GM12878 (cell line): ENCODE data around the gene TMEM144.

Experiments used
- CTCF ChIP-seq, 3 experiments: IDR thresholded peaks in 2 of 3; conservative IDR thresholded peaks in 1 of 3; 2 replicates each; pipeline ENCODE4 v1.5.1; 2011; ENCODE audit warnings: low read depth in 3 of 3, low read length in 3 of 3, mild to moderate bottlenecking in 3 of 3, control low read depth in 2 of 3, moderate library complexity in 2 of 3, inconsistent platforms in 1 of 3, mixed read lengths in 1 of 3; ENCODE audit not compliant: control insufficient read depth in 2 of 3, insufficient read depth in 1 of 3; ENCODE audit errors: extremely low read depth in 1 of 3
- GATAD2B ChIP-seq: fragments of 450-650 bp; conservative IDR thresholded peaks from 2 replicates; pipeline ENCODE4 v1.6.1; 2017; ENCODE audit warnings: low read depth, mild to moderate bottlenecking, moderate library complexity
- MEF2A ChIP-seq: IDR thresholded peaks from 2 replicates; pipeline ENCODE4 v1.6.1; 2011; ENCODE audit warnings: low read depth, mild to moderate bottlenecking, low read length, moderate library complexity; ENCODE audit not compliant: insufficient read depth
- PML ChIP-seq: IDR thresholded peaks from 2 replicates; pipeline ENCODE4 v1.6.1; 2012; ENCODE audit warnings: low read length, inconsistent platforms
- POLR2AphosphoS2 ChIP-seq: IDR thresholded peaks from 2 replicates; pipeline ENCODE4 v1.6.1; 2011; ENCODE audit warnings: low read depth, mild to moderate bottlenecking, low read length, improper control_type of control experiment, moderate library complexity
- SIX5 ChIP-seq: IDR thresholded peaks from 2 replicates; pipeline ENCODE4 v1.6.1; 2011; ENCODE audit warnings: mild to moderate bottlenecking, low read depth, low read length, moderate library complexity; ENCODE audit not compliant: severe bottlenecking
- YY1 ChIP-seq: IDR thresholded peaks from 2 replicates; pipeline ENCODE4 v1.6.1; 2011; ENCODE audit warnings: low read depth, mild to moderate bottlenecking, low read length
- TF ChIP-seq, protein P1 (sequence below): IDR thresholded peaks from 2 replicates; pipeline ENCODE4 v1.6.1; 2012; ENCODE audit warnings: mild to moderate bottlenecking, low read depth, low read length

GRCh38 chr4:158239196-158239595, 28.9 kb downstream of the TMEM144 start:
- TF ChIP-seq POLR2AphosphoS2: no peak
- TF ChIP-seq, protein P1, sequence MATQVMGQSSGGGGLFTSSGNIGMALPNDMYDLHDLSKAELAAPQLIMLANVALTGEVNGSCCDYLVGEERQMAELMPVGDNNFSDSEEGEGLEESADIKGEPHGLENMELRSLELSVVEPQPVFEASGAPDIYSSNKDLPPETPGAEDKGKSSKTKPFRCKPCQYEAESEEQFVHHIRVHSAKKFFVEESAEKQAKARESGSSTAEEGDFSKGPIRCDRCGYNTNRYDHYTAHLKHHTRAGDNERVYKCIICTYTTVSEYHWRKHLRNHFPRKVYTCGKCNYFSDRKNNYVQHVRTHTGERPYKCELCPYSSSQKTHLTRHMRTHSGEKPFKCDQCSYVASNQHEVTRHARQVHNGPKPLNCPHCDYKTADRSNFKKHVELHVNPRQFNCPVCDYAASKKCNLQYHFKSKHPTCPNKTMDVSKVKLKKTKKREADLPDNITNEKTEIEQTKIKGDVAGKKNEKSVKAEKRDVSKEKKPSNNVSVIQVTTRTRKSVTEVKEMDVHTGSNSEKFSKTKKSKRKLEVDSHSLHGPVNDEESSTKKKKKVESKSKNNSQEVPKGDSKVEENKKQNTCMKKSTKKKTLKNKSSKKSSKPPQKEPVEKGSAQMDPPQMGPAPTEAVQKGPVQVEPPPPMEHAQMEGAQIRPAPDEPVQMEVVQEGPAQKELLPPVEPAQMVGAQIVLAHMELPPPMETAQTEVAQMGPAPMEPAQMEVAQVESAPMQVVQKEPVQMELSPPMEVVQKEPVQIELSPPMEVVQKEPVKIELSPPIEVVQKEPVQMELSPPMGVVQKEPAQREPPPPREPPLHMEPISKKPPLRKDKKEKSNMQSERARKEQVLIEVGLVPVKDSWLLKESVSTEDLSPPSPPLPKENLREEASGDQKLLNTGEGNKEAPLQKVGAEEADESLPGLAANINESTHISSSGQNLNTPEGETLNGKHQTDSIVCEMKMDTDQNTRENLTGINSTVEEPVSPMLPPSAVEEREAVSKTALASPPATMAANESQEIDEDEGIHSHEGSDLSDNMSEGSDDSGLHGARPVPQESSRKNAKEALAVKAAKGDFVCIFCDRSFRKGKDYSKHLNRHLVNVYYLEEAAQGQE: no peak
- no peak for TF ChIP-seq YY1
- TF ChIP-seq MEF2A: no peak
- no peak for TF ChIP-seq GATAD2B
- no peak for TF ChIP-seq SIX5
- no peak for TF ChIP-seq CTCF (IDR thresholded peaks at IDR 0.05 in 2 of 3, conservative IDR thresholded peaks at IDR 0.05 in 1 of 3; ENCODE audit: control insufficient read depth in 2 of 3, extremely low read depth in 1 of 3, insufficient read depth in 1 of 3, low read depth in 3 of 3, low read length in 3 of 3)
- no peak for TF ChIP-seq PML
